Measurements from ENCODE around the gene MTUS2.

The MTUS2 gene

GRCh38 chr13:29156136-29156535 is 336.0 kb downstream of the MTUS2 start:
- H3K4me3 ChIP-seq (ENCODE audit: low read depth, low read length), result no peak overlapping the region
- TF ChIP-seq CTCF (IDR thresholded peaks at IDR 0.05; ENCODE audit: borderline replicate concordance, insufficient read depth, low read depth, low read length), result no peak

- no peak overlapping the region for H3K4me3 ChIP-seq (ENCODE audit: low read depth, low read length)
- TF ChIP-seq CTCF (IDR thresholded peaks at IDR 0.05; ENCODE audit: borderline replicate concordance, insufficient read depth, low read depth, low read length), result no peak
Measured at GRCh38 chr13:29159871-29160270, 339.7 kb downstream of the MTUS2 start.

GRCh38 chr13:29160862-29161261 is 340.7 kb downstream of the MTUS2 start:
- no peak for TF ChIP-seq CTCF (IDR thresholded peaks at IDR 0.05; ENCODE audit: borderline replicate concordance, insufficient read depth, low read depth, low read length)
- no peak overlapping the region for H3K4me3 ChIP-seq (ENCODE audit: low read depth, low read length)

- no peak for TF ChIP-seq CTCF (IDR thresholded peaks at IDR 0.05; ENCODE audit: borderline replicate concordance, insufficient read depth, low read depth, low read length)
- no peak overlapping the region for H3K4me3 ChIP-seq (ENCODE audit: low read depth, low read length)
Measured at GRCh38 chr13:29161676-29162075, 341.5 kb downstream of the MTUS2 start.

- no peak overlapping the region for H3K4me3 ChIP-seq (ENCODE audit: low read depth, low read length)
Measured at GRCh38 chr13:29162638-29163235, 342.6 kb downstream of the MTUS2 start.

GRCh38 chr13:29164116-29164515 is 344.0 kb downstream of the MTUS2 start:
- H3K4me3 ChIP-seq (ENCODE audit: low read depth, low read length), result no peak overlapping the region
- TF ChIP-seq CTCF (IDR thresholded peaks at IDR 0.05; ENCODE audit: borderline replicate concordance, insufficient read depth, low read depth, low read length), result no peak

More at GRCh38 chr13:29162638-29163235, 342.6 kb downstream of the MTUS2 start:
- TF ChIP-seq CTCF (IDR thresholded peaks at IDR 0.05; ENCODE audit: borderline replicate concordance, insufficient read depth, low read depth, low read length), result no peak

- H3K4me3 ChIP-seq (ENCODE audit: low read depth, low read length), result no peak overlapping the region
- no peak for TF ChIP-seq CTCF (IDR thresholded peaks at IDR 0.05; ENCODE audit: borderline replicate concordance, insufficient read depth, low read depth, low read length)
Measured at GRCh38 chr13:29165216-29165615, 345.1 kb downstream of the MTUS2 start.
